Hepatocyte (in vitro differentiated cells): ENCODE measurements around the gene TECPR1. TPM values are rescaled to one million over a fixed set of nuclear protein-coding genes. Genes with fewer than 3 reads are reported as not detected.

Experiments
- DNase-seq: peaks from one replicate; pipeline ENCODE4 v3.0.0-alpha.2; 2016; ENCODE audit warnings: low spot score
- H2AFZ ChIP-seq: fragments of 200-600 bp; sonication (generic); 2 replicates; pipeline ENCODE4 v1.6.0; 2016; ENCODE audit warnings: antibody characterized with exemption, mild to moderate bottlenecking
- H3K27ac ChIP-seq: fragments of 200-600 bp; sonication (generic); 2 replicates; pipeline ENCODE4 v1.5.1; 2016; ENCODE audit warnings: mild to moderate bottlenecking
- H3K27me3 ChIP-seq: fragments of 200-600 bp; sonication (generic); 2 replicates; pipeline ENCODE4 v1.6.1; 2016
- H3K36me3 ChIP-seq: fragments of 200-600 bp; sonication (generic); replicated peaks from 2 replicates; pipeline ENCODE4 v1.5.1; 2016; ENCODE audit warnings: low read depth; ENCODE audit not compliant: insufficient read depth
- H3K4me1 ChIP-seq: fragments of 200-600 bp; sonication (generic); 2 replicates; pipeline ENCODE4 v1.5.1; 2016; ENCODE audit warnings: mild to moderate bottlenecking, moderate library complexity; ENCODE audit not compliant: insufficient read depth
- H3K4me2 ChIP-seq: fragments of 200-600 bp; sonication (generic); 2 replicates; pipeline ENCODE4 v1.6.0; 2016
- H3K4me3 ChIP-seq: fragments of 200-600 bp; sonication (generic); 2 replicates; pipeline ENCODE4 v1.5.1; 2016; ENCODE audit warnings: mild to moderate bottlenecking
- H3K79me2 ChIP-seq: fragments of 200-600 bp; sonication (generic); 2 replicates; pipeline ENCODE4 v1.6.0; 2017; ENCODE audit warnings: mild to moderate bottlenecking
- H3K9me2 ChIP-seq: fragments of 200-600 bp; sonication (generic); replicated peaks from 2 replicates; pipeline ENCODE4 v1.6.0; 2017; ENCODE audit warnings: mild to moderate bottlenecking; ENCODE audit not compliant: insufficient read depth
- H3K9me3 ChIP-seq: fragments of 200-600 bp; sonication (generic); 2 replicates; pipeline ENCODE4 v1.5.1; 2016; ENCODE audit warnings: low read depth, mild to moderate bottlenecking
- H4K20me1 ChIP-seq: fragments of 200-600 bp; sonication (generic); 2 replicates; pipeline ENCODE4 v1.6.0; 2016; ENCODE audit warnings: mild to moderate bottlenecking; ENCODE audit not compliant: insufficient read depth, poor library complexity, severe bottlenecking
- CTCF ChIP-seq: fragments of 200-600 bp; sonication (generic); IDR thresholded peaks from 2 replicates; pipeline ENCODE4 v1.5.1; 2016; ENCODE audit warnings: antibody characterized with exemption, mild to moderate bottlenecking; ENCODE audit not compliant: poor library complexity
- EZH2 ChIP-seq: fragments of 200-600 bp; sonication (generic); IDR thresholded peaks from 2 replicates; pipeline ENCODE4 v1.6.1; 2016; ENCODE audit warnings: antibody characterized with exemption, mild to moderate bottlenecking, borderline replicate concordance
- EZH2phosphoT487 ChIP-seq: fragments of 200-600 bp; sonication (generic); IDR thresholded peaks from one replicate; pipeline ENCODE4 v1.6.1; 2018; ENCODE audit warnings: antibody characterized with exemption, mild to moderate bottlenecking, low read depth, moderate library complexity; ENCODE audit not compliant: unreplicated experiment, severe bottlenecking
- WGBS: methylation state at CpG from one replicate; pipeline ENCODE4 v1.1.6; 2016; ENCODE audit warnings: low lambda C conversion rate; ENCODE audit errors: missing lambda C conversion rate; 5-methylcytosine and 5-hydroxymethylcytosine counted together
- polyA plus RNA-seq: library from polyadenylated mRNA; unstranded; fragments of >200 nt; fragmentation: Nextera tagmentation; extraction: Ambion mirVana; gene quantifications from 2 replicates; pipeline ENCODE4 v1.2.1, GENCODE V29; 2016
- total RNA-seq: library from RNA; depleted of rRNA; stranded (reverse); fragments of >200 nt; gene quantifications from 2 replicates; pipeline ENCODE4 v1.2.3, GENCODE V29; 2014

TECPR1 gene
- total and polyA plus RNA-seq, 2 experiments from 2014 or later, result 9.8 to 10.7 TPM

GRCh38 chr7:98204670-98205069 is 47.4 kb downstream of the TECPR1 start:
- Histone ChIP-seq H3K36me3 (no peaks in the 10 kb centered on the region), H3K4me1 (no peaks in the 10 kb centered on the region), H3K4me3 (no peak overlapping the region), H3K27me3 (no peaks in the 10 kb centered on the region), H4K20me1 (no peaks in the 10 kb centered on the region), H3K9me2 (no peaks in the 10 kb centered on the region), H3K27ac (no peak overlapping the region), H3K9me3 (no peaks in the 10 kb centered on the region), H3K4me2 (no peak overlapping the region), H2AFZ (no peak overlapping the region), H3K79me2 (peaks cover 4% of the 10 kb centered on the region)
- WGBS, result 82% methylated on average over 11 of the region's 11 CpGs
- no peak for DNase-seq
- TF ChIP-seq CTCF, result no peak

- H3K27me3 ChIP-seq, result no peaks in the 10 kb centered on the region
- no peak for DNase-seq
- H3K36me3 ChIP-seq, result no peaks in the 10 kb centered on the region
- no peaks in the 10 kb centered on the region for H3K9me2 ChIP-seq
- H3K4me1 ChIP-seq, result no peaks in the 10 kb centered on the region
- no peaks in the 10 kb centered on the region for H3K9me3 ChIP-seq
- H3K27ac ChIP-seq, result no peak overlapping the region
- TF ChIP-seq CTCF (no peak), EZH2phosphoT487 (no peak), EZH2 (no peak)
- no peaks in the 10 kb centered on the region for H4K20me1 ChIP-seq
- no peak overlapping the region for H3K4me2 ChIP-seq
- H3K4me3 ChIP-seq, result no peak overlapping the region
- H3K79me2 ChIP-seq, result peaks cover 10% of the 10 kb centered on the region
- 97% methylated on average over 18 of the region's 18 CpGs for WGBS
- H2AFZ ChIP-seq, result no peak overlapping the region
These were observed 47.9 kb downstream of the TECPR1 start for GRCh38 chr7:98203964-98204605.

GRCh38 chr7:98203261-98203963 is 48.6 kb downstream of the TECPR1 start:
- DNase-seq, result no peak
- peaks cover 13% of the 10 kb centered on the region for H3K79me2 ChIP-seq
- TF ChIP-seq CTCF (no peak), EZH2phosphoT487 (no peak), EZH2 (no peak)
- H2AFZ ChIP-seq, result no peak overlapping the region
- H3K27ac ChIP-seq, result no peak overlapping the region
- WGBS, result 96% methylated on average over 28 of the region's 28 CpGs
- no peaks in the 10 kb centered on the region for H3K9me2 ChIP-seq
- H4K20me1 ChIP-seq, result no peaks in the 10 kb centered on the region
- no peaks in the 10 kb centered on the region for H3K36me3 ChIP-seq
- H3K27me3 ChIP-seq, result no peaks in the 10 kb centered on the region
- no peak overlapping the region for H3K4me3 ChIP-seq
- H3K4me2 ChIP-seq, result no peak overlapping the region
- no peaks in the 10 kb centered on the region for H3K9me3 ChIP-seq
- H3K4me1 ChIP-seq, result no peaks in the 10 kb centered on the region
